DMS114 treated with DMSO at 0.1 percent for 48 hours (cell line): ENCODE data around the gene DAB2IP.

Experiments
- DNase-seq: peaks from one replicate; lab custom pipeline; 2025; ENCODE audit not compliant: unreplicated experiment; lab: John Stamatoyannopoulos, UW

The DAB2IP gene

DNA sequence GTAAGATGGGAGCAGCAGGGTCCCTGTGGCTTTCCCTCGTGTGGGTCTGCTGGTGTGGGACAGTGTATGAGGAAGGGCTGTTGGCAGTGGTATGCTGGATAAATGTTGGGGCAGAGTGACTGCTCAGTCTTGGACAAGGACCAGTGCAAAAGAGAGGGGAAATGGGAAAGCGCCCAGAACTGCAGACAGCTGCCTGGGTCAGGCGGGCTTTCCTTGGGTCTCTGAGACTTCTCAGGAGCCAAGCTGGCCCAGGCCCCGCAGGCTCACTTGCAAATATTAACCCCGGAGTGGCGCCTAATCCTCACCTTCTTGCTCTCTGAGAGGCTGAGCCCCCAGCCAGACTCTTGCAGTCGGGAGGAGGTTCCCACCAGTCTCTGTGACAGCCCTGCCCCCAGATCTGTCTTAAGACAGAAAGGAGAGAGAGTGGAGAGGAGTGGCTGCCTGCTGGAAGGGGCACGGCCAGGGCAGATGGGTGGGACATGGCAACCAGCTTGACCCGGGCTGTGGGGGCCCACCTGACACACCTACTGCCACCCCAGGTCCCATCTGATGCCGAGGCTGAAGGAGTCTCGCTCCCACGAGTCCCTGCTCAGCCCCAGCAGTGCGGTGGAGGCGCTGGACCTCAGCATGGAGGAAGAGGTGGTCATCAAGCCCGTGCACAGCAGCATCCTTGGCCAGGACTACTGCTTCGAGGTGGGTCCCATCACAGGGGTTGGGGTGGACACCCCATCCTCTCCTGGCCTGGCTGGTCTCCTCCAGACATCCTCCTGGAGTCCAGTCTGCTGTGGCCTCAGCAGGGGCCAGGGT, 105.2 kb downstream of the DAB2IP start:
- DNase-seq = no peak

DNA sequence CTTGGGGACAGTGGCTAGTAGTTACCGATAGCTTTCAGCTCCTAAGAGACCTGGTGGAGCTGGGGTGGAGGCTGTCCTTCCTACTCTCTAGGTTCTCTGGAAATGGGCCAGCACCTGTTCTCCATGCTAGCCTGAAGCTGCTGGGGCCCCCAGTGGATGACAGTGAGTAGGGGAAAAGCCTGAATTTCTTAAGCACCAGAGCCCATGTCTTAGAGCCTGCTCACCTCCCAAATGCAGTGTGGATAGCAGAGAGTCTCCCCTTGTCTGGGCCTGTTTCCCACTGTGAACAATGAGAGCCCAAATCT, 105.8 kb downstream of the DAB2IP start:
- no peak for DNase-seq

DNA sequence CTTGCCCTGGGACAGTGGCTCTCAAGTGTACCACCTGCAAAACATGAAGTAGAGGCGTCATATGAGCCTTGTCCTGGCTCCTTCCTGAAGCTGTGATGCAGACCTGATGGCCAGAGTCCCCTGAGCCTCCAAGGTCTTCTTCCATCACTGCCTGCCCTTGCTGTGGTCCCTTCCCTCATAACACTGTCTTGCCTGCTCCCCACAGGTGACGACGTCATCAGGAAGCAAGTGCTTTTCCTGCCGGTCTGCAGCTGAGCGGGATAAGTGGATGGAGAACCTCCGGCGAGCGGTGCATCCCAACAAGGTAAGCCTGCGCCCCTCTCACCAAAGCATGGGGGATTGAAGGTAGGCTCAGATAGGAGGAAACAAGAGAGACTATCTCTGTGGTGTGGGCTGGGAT, 107.3 kb downstream of the DAB2IP start:
- DNase-seq = no peak

DNA sequence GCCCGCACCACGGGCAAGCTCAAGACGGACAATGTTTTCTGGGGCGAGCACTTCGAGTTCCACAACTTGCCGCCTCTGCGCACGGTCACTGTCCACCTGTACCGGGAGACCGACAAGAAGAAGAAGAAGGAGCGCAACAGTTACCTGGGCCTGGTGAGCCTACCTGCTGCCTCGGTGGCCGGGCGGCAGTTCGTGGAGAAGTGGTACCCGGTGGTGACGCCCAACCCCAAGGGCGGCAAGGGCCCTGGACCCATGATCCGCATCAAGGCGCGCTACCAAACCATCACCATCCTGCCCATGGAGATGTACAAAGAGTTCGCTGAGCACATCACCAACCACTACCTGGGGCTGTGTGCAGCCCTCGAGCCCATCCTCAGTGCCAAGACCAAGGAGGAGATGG, 108.6 kb downstream of the DAB2IP start:
- no peak for DNase-seq

DNA sequence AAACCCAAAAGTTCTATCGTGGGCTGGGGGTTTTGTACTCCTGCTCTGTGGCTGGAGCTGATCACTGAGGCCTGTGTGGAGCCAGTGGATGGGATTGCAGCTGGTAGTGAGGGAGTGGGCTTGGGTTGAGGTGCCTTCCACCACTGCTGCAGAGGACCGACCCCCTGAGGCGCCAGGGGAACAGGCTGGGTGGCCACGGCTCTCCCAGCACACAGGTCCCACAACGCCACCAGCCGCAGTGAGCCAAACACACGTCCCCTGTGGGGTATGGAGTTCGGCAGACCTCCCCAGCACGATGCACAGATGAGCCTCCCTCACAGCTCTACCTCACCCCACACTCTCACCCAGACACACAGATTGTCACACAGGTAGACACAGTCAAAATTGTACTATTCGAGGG, 109.1 kb downstream of the DAB2IP start:
- DNase-seq = no peak

DNA sequence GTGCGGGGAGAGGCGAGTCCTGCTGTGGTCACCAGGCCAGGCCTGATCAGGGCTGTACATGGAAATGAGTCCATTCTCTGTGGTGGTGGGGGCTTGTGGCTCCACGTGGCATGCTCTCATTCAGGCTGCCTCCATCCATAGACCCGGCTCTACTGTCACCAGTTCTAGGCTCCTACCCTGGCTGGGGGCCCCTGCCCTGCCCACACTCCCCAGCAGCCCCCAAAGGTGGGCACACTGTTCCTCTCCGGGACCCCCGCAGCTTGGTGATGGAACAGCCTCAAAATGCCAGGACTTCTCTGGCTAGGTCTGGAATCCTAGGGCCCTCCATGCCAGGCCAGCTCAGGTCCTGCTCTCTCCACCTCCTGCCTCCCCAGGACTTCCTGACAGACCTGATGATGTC, 111.7 kb downstream of the DAB2IP start:
- DNase-seq = no peak

DNA sequence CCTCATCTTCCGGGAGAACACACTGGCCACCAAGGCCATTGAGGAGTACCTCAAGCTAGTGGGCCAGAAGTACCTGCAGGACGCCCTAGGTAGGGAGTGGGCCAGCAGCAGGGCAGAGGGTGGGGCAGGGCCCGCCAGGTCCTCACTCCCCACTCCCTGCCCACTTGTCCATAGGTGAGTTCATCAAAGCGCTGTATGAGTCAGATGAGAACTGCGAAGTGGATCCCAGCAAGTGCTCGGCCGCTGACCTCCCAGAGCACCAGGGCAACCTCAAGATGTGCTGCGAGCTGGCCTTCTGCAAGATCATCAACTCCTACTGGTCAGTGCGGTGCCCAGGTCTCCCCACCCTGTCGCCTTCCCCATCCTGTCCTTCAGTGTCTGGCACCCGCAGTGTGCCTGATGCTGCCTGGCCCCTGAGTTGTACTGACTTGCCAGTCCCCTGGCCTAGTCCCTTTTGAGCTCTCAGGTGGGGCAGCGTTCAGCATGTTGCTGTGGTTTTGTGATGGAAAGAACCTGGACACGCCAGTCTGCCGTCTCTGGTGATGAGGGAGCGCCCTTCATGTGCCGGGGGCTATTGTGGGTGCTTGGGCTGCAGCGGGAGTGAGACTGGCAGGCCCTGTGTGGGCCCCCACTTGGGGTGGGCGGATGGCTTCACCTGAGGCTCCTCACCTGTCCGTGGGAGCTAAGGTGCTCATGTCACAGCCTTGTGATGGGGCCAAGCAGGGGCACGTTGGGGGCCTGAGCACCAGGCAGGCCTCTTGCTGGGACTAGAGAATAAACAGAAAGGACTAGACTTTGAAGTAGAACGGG, 112.3 kb downstream of the DAB2IP start:
- DNase-seq = no peak

DNA sequence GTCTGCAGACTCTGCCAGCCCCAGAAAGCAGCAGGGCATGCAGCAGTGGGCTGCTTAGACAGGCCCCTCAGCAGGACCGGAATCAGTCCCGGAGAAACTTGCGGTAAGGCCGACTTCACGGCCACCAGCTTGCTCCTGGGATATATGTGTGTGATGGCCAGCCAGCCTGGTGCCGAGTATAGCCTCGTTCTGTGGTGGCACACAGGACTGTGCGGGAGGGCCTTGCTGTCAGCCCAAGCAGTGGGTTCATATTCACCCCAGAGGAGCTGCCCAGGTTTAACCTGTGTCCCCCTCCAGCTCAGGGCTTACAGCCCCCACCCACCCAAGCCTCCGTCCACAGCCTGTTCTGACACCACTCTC, 112.9 kb downstream of the DAB2IP start:
- DNase-seq = no peak

DNA sequence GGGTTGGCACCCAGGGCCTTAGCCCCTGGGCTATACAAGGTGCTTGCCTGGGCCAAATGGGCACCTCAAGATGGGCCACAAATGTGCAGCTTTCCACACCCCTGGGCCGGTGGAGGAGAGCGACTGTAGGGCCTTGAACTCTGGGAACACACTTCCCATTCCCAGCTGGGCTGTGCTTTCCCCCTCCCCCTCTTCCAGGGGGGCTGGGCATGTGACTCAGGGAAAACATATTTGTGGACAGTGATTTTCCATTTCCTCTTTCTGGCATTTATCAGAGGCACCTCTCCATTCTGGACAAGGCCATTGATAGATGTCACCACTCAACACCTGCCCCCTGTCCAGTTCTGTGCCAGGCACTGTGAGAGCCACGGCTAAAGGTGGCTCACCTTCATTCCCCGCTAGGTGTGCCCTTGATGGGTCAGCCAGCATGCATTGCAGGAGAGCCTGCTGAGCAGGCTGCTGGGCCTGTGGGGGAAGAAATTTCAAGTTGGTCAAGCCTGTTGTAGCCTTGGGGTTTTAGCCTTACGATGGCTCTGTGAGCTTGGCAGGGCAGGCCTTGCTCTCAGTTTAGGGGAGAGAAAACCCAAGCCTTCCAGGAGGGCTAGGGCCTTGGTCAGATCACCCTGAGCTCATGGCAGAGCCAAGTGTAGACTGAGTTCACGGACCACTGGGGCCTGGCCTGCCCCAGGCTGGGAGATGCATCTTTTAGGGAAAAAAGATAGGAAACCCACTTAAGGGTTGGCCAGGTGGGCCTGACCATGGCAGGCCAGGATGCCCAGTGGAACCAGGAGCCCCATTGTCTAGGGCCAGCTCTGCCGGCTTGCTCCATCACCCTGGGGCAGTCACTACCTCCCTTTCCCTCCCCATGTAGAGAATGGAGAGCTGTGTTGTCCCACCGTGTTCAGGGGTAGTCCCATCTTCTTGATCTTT, 113.9 kb downstream of the DAB2IP start:
- DNase-seq = no peak

DNA sequence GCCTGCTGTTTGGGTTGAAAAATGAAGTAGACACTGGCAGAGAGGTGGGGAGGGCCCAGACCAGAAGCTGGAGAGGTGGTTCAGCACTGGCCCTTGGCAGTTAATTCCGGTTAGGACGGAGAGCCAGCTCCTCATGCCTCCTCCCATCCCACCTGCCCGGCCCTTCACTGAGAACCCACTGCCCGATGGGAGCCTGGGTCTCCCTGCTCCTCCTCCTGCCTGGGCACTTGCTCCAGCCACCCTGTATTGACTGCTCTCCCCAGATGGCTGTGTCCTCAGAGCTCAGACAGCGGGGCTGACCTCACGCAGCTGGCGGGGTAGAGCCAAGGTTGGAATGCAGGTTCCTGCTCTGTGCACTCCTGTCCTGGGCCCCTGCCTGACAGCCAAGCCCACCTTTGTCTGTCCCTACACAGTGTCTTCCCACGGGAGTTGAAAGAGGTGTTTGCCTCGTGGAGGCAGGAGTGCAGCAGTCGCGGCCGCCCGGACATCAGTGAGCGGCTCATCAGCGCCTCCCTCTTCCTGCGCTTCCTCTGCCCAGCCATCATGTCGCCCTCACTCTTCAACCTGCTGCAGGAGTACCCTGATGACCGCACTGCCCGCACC, 114.7 kb downstream of the DAB2IP start:
- DNase-seq = no peak

DNA sequence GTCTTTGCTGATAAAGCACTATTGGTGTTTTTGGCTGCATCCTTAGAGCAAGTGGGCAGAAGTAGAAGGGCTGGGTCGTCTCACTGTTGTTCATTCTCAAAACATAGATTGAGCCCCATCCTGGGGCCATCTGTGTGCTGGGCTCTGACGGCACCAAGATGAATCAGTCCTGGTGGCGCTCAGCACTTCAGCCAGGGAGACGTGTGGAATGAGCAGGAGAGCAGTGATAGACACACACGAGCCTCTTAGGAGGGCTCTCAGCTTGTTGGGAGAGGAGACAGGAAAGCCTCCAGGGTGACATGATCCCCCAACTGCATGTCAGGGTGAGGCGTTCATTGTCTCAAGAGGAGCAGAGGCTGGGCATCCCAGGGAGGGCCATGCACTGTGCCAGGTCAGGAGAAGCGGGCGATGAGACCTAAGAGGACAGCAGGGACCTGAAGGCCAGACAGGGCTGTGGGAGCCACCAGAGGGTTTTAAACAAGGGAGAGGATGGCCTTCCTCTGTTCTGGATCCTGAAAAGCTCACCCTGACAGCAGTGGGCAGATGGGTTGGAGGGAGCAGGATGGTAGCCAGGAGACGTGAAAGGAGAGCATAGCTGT, 115.8 kb downstream of the DAB2IP start:
- no peak for DNase-seq

DNA sequence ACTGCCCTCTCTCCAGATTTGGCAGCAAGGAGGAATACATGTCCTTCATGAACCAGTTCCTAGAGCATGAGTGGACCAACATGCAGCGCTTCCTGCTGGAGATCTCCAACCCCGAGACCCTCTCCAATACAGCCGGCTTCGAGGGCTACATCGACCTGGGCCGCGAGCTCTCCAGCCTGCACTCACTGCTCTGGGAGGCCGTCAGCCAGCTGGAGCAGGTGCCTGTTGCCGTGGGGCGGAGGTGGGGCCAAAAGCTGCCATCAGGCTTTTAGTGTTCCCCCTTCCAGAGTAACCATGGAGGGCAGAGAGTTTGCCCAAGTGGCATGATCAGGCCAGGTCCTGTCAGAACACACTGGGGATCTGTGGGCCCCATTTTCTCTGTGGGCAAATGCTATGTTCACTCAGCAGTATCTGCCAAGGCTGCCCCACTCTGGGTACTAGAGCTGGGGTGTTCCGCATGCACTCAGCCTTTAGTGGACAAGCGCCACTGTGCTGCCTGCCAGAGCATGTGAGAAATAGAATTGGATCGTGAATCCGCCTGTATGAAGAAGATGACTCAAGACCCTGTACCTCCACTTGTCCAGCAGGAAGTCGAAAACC, 117.1 kb downstream of the DAB2IP start:
- no peak for DNase-seq

DNA sequence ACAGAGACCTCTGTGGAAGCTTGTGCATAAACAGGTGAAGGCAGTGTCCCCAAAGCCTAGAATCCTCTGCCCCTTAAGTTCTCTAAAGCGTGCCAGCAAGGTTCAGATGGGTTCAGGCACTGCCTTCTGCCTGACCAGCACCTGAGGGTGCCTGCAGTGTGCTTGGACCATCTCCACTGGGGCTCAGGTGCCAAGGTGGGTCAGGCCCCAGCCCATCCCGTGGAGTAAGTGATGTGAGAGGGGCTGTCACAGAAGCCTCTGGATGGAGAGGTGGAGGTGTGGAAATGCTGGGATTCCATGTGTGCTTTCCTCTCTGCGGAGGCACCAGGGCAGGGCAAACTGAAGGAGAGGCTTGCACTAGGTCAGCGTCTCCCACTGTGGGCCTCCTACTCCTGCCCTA, 118.5 kb downstream of the DAB2IP start:
- no peak for DNase-seq

DNA sequence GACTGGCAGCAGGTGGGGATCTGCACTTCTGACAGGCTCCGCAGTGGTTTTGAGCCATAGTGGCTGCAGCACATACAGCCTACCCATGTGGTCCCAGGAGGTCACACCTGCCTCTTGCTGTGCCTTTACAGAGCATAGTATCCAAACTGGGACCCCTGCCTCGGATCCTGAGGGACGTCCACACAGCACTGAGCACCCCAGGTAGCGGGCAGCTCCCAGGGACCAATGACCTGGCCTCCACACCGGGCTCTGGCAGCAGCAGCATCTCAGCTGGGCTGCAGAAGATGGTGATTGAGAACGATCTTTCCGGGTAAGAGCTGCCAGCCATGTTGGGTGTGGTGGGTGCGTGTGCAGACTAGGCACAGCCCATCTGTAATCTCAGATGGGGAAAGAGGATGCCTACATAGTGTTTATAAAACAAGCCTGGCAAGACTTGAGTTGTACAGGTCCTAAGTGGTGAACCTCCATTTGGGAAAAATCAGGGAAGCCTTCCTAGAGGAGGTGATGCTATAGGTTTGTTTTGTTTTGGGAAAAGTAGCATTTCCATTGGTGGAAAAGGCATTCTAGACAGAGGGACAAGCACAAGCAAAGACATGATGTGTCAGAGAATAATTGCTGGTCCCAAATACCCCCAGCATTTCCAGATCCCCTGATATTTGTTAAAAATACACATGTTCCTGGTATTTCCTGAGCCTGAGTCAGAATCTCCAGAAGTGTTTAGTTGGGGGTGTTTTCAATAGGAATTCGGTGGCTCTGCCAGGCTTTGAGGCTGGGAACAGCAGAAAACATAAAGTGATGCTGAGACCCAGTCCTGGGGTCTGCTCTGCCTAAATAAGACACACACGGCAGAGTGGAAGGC, 119.2 kb downstream of the DAB2IP start:
- DNase-seq = no peak

DNA sequence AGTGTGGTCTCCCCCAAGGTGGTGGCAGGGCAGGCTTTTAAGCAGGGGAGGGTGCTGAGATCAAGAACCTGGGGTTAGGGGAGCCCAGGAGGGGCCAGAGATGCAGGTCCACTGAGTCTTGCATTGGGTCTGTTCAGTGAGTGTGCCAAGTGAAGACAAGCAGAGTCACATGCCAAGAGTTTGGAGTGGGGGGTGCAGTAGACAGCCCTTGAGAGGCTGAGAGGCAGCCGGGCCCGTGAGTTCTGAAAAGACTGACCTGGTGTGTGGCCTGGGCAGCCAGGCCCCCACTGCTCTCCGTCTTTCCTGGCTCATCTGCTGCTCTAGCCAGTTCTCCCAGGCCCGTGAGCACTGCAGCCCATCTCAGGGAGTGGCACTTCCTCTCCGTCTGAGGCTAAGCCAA, 120.0 kb downstream of the DAB2IP start:
- no peak for DNase-seq

DNA sequence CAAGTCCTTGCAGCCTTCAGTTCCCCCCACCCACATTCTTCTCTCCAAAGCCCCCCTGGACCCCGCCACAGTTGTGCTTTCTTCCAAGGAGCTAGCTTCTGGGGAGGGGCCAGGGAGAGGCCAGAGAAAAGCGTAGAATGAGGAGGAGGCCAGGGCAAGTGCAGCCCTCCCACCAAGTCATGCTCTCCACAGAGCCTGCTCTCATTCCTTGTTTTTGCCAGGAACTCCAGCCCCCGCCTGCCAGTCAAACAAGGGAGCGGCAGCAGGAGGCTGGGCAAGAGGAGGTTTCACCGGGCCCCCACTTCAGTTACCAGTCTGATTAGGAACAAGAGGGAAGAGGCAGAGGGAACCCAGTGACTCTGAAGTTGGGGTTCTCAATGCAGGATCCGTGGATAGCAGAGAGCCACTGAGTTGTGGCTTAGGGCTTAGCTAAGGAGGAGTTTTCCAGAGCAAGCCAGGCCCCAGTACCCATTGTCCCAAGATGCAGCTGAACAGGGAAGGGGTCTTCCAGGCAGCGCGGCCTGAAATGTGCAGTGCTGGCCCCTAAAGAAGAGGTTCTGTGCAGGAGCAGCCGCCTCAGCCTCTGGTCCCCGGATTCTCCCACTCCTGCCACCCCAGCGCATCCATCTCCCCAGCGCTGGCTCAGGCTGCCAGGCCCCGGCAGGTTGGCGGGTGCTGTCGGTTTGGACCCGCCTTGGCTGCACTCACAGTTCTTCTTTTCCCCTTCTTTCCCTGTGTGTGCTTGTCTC, 120.6 kb downstream of the DAB2IP start:
- no peak for DNase-seq

DNA sequence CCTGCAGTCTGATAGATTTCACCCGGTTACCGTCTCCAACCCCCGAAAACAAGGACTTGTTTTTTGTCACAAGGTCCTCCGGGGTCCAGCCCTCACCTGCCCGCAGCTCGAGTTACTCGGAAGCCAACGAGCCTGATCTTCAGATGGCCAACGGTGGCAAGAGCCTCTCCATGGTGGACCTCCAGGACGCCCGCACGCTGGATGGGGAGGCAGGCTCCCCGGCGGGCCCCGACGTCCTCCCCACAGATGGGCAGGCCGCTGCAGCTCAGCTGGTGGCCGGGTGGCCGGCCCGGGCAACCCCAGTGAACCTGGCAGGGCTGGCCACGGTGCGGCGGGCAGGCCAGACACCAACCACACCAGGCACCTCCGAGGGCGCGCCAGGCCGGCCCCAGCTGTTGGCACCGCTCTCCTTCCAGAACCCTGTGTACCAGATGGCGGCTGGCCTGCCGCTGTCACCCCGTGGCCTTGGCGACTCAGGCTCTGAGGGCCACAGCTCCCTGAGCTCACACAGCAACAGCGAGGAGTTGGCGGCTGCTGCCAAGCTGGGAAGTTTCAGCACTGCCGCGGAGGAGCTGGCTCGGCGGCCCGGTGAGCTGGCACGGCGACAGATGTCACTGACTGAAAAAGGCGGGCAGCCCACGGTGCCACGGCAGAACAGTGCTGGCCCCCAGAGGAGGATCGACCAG, 121.3 kb downstream of the DAB2IP start:
- DNase-seq = no peak

DNA sequence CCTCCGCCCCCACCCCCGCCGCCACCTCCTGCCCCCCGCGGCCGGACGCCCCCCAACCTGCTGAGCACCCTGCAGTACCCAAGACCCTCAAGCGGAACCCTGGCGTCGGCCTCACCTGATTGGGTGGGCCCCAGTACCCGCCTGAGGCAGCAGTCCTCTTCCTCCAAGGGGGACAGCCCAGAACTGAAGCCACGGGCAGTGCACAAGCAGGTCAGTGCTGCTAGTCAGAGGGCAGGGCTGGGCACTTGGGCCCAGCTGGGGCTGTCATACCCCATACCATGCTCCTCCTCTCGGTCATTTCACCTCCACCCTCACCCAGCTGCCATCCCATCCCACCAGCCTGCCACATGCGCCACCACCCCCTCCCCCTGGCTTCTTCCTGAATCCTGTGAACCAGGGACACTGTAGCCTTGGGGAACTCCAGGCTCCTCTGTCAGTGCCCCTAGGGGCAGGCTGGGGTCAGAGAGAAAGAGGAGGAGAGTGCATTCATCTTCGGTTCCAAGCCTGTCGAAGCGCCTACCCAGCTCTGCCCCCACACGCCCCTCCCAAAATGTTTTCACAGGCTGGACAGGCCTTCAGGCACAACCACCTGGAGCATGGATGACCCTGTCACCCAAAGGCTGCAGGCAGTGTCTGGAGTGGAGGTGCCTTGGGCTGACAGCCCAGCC, 122.0 kb downstream of the DAB2IP start:
- no peak for DNase-seq
